DOHH2 (cell line): ENCODE measurements around the gene CPLX3.

Experiments
- CTCF ChIP-seq: fragments of 200-600 bp; sonication (generic); IDR thresholded peaks from one replicate; pipeline ENCODE4 v1.5.1; 2014; ENCODE audit warnings: antibody characterized with exemption, mild to moderate bottlenecking, low read depth, low read length; ENCODE audit not compliant: poor library complexity, severe bottlenecking
- EZH2phosphoT487 ChIP-seq: fragments of 200-600 bp; sonication (generic); IDR thresholded peaks from 2 replicates; pipeline ENCODE4 v1.6.1; 2017; ENCODE audit warnings: borderline replicate concordance, mild to moderate bottlenecking, antibody characterized with exemption, low read length, moderate library complexity, mixed read lengths

- no peak for TF ChIP-seq CTCF
- TF ChIP-seq EZH2phosphoT487 = no peak
These were observed 19.2 kb downstream of the CPLX3 start for GRCh38 chr15:74845581-74845980.
